ENCODE data around the gene ABCE1. TPM values are rescaled to one million over a fixed set of nuclear protein-coding genes. Genes with fewer than 3 reads are reported as not detected.
"Not testable (repeated sequence)": the region's sequence is repeated elsewhere in the genome, so short reads cannot be mapped to it uniquely, and the experiment has no call there.

The ABCE1 gene
- total RNA-seq, 1 donor from 2014 or later, result 43.7 TPM

DNA sequence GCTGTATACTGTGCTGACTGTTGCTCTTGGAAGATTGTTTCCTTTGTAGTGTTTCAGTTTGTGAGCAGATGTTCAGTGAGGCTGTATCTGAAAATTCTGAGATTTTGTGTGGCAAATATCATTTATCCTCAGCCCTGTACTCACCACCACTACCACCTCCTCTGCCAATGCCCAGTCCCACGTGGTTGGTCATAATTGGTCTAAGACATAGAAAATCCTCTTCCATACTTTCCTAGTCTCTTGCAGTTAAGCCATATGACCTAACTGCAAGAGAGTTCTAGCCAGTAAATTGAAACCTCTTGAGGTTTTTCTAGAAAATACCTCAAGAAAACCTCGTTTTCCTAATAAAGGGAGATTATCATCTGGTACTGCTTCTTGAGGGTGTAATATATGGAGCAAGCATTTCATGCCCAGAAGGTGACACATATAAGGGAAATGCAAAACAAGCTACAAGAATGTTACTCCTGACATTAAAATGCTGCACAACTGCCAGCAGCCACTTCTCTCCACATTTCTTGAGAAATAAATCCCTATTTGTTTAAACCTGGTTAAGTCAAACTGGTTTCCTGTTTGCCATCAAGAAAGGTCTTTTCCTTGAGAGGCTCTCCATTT is 32.8 kb downstream of the ABCE1 start:
- Histone ChIP-seq H3K4me1 (peaks cover 0 to 8% of the 10 kb centered on the region in 2 donors), H3K4me3 (no peak overlapping the region), H3K27ac (peak overlapping the region; percentile 46 to 50), H3K36me3 (peaks cover 14 to 31% of the 10 kb centered on the region in 2 donors), H3K9me3 (no peaks in the 10 kb centered on the region), H3K27me3 (no peaks in the 10 kb centered on the region)
- DNase-seq (ENCODE audit: low spot score in 2 of 2), result no peak
- intact Hi-C loops (cut with DNase I), result no loop called here
- TF ChIP-seq, protein P1, sequence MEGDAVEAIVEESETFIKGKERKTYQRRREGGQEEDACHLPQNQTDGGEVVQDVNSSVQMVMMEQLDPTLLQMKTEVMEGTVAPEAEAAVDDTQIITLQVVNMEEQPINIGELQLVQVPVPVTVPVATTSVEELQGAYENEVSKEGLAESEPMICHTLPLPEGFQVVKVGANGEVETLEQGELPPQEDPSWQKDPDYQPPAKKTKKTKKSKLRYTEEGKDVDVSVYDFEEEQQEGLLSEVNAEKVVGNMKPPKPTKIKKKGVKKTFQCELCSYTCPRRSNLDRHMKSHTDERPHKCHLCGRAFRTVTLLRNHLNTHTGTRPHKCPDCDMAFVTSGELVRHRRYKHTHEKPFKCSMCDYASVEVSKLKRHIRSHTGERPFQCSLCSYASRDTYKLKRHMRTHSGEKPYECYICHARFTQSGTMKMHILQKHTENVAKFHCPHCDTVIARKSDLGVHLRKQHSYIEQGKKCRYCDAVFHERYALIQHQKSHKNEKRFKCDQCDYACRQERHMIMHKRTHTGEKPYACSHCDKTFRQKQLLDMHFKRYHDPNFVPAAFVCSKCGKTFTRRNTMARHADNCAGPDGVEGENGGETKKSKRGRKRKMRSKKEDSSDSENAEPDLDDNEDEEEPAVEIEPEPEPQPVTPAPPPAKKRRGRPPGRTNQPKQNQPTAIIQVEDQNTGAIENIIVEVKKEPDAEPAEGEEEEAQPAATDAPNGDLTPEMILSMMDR (IDR thresholded peaks at IDR 0.05), result no peak

GRCh38 chr4:145131848-145132247 is 33.7 kb downstream of the ABCE1 start:
- DNase-seq (ENCODE audit: low spot score in 2 of 2), result no peak
- no peaks in the 10 kb centered on the region for H3K9me3 ChIP-seq
- peaks cover 0 to 8% of the 10 kb centered on the region in 2 donors for H3K4me1 ChIP-seq
- no peak overlapping the region for H3K4me3 ChIP-seq
- H3K36me3 ChIP-seq, result peaks cover 7 to 21% of the 10 kb centered on the region in 2 donors
- H3K27me3 ChIP-seq, result no peaks in the 10 kb centered on the region
- peak overlapping the region in 1 of 2 donors; percentile 35 for H3K27ac ChIP-seq
- intact Hi-C loops (cut with DNase I), result no loop called here
- TF ChIP-seq, protein P1 (IDR thresholded peaks at IDR 0.05), result no peak

DNA sequence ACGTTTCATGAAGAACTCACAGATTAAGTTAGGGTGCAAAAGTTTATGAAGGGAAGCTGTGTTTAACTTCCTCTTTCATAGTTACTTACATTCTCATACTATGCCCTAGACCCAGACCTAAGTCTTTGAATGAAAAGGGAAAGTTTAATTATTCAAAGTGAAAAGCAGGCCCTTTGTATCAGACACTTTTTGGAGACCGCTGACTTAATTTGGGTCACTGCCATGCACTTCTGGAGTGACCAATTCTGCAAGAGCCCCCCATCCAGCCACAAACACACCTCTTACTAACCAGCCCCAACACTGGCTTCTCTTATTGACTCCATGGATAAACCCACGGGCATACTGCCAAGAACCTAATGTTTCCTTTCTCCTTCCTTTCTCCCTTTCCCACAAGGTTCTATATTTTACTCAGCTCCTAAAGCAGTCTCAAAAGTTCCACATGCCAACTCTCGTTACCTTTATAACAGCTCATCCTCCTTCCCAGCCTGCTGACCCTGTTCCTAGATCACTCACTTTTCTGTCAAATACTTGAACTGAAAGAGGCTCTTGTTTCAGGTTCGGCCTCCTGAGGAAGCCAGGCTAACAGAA is 34.5 kb downstream of the ABCE1 start:
- Histone ChIP-seq H3K27ac (peak overlapping the region in 1 of 2 donors; percentile 40), H3K36me3 (peaks cover 2 to 16% of the 10 kb centered on the region in 2 donors), H3K4me1 (peaks cover 0 to 8% of the 10 kb centered on the region in 2 donors), H3K27me3 (no peaks in the 10 kb centered on the region), H3K4me3 (no peak overlapping the region), H3K9me3 (no peaks in the 10 kb centered on the region)
- intact Hi-C loops (cut with DNase I), result no loop called here
- DNase-seq (ENCODE audit: low spot score in 2 of 2), result no peak
- TF ChIP-seq, protein P1 (IDR thresholded peaks at IDR 0.05), result no peak

GRCh38 chr4:145136219-145136618 is 38.1 kb downstream of the ABCE1 start:
- H3K9me3 ChIP-seq; intact Hi-C loops (cut with DNase I); H3K4me1 ChIP-seq; H3K4me3 ChIP-seq; H3K27me3 ChIP-seq; DNase-seq (ENCODE audit: low spot score in 2 of 2); H3K27ac ChIP-seq: not testable (repeated sequence)
- peaks cover 25 to 41% of the 10 kb centered on the region in 2 donors for H3K36me3 ChIP-seq

GRCh38 chr4:145148980-145149379 is 50.9 kb downstream of the ABCE1 start:
- intact Hi-C loops (cut with DNase I), result no loop called here
- H3K27ac ChIP-seq, result no peak overlapping the region
- TF ChIP-seq, protein P1 (IDR thresholded peaks at IDR 0.05), result no peak
- no peaks in the 10 kb centered on the region for H3K9me3 ChIP-seq
- H3K4me1 ChIP-seq, result no peaks in the 10 kb centered on the region
- no peaks in the 10 kb centered on the region for H3K27me3 ChIP-seq
- no peak overlapping the region for H3K4me3 ChIP-seq
- DNase-seq (ENCODE audit: low spot score in 2 of 2), result no peak
- peaks cover 58 to 77% of the 10 kb centered on the region in 2 donors for H3K36me3 ChIP-seq

- Histone ChIP-seq H3K4me3 (no peak overlapping the region), H3K36me3 (peaks cover 48 to 62% of the 10 kb centered on the region in 2 donors), H3K27ac (no peak overlapping the region), H3K9me3 (no peaks in the 10 kb centered on the region), H3K27me3 (no peaks in the 10 kb centered on the region), H3K4me1 (no peaks in the 10 kb centered on the region)
- TF ChIP-seq, protein P1 (IDR thresholded peaks at IDR 0.05), result no peak
- no peak for DNase-seq (ENCODE audit: low spot score in 2 of 2)
- intact Hi-C loops (cut with DNase I), result no loop called here
Measured at GRCh38 chr4:145153181-145153903, 55.2 kb downstream of the ABCE1 start.

All from ascending aorta (tissue), 2 donors.